Neural progenitor cell (in vitro differentiated cells): Measurements from ENCODE around the gene MTX3. TPM values are rescaled to one million over a fixed set of nuclear protein-coding genes. Genes with fewer than 3 reads are reported as not detected.

Source experiments
- DNase-seq: peaks from one replicate; pipeline ENCODE4 v3.0.0-alpha.2; 2016; ENCODE audit warnings: low spot score
- H2AFZ ChIP-seq: fragments of 200-600 bp; sonication (generic); replicated peaks from 2 replicates; pipeline ENCODE4 v1.6.1; 2016; ENCODE audit warnings: antibody characterized with exemption
- H3F3A ChIP-seq: fragments of 200-600 bp; sonication (generic); 2 replicates; pipeline ENCODE4 v1.6.1; 2016; ENCODE audit warnings: antibody characterized with exemption, low read depth
- H3K27ac ChIP-seq: fragments of 200-600 bp; sonication (generic); 2 replicates; pipeline ENCODE4 v1.5.1; 2016; ENCODE audit warnings: mild to moderate bottlenecking
- H3K27me3 ChIP-seq: fragments of 200-600 bp; sonication (generic); 2 replicates; pipeline ENCODE4 v1.6.1; 2016; ENCODE audit warnings: mild to moderate bottlenecking, moderate library complexity
- H3K36me3 ChIP-seq: fragments of 200-600 bp; sonication (generic); 2 replicates; pipeline ENCODE4 v1.5.1; 2016
- H3K4me1 ChIP-seq: fragments of 200-600 bp; sonication (generic); 2 replicates; pipeline ENCODE4 v1.6.1; 2016; ENCODE audit warnings: mixed run types
- H3K4me2 ChIP-seq: fragments of 200-600 bp; sonication (generic); 2 replicates; pipeline ENCODE4 v1.6.1; 2016
- H3K4me3 ChIP-seq: fragments of 200-600 bp; sonication (generic); 2 replicates; pipeline ENCODE4 v1.5.1; 2016
- H3K79me2 ChIP-seq: fragments of 200-600 bp; sonication (generic); 2 replicates; pipeline ENCODE4 v1.6.1; 2016; ENCODE audit warnings: low read depth
- H3K9ac ChIP-seq: fragments of 200-600 bp; sonication (generic); 2 replicates; pipeline ENCODE4 v1.6.1; 2016
- H3K9me3 ChIP-seq: fragments of 200-600 bp; sonication (generic); 2 replicates; pipeline ENCODE4 v1.5.1; 2016; ENCODE audit warnings: low read depth
- H4K20me1 ChIP-seq: fragments of 200-600 bp; sonication (generic); 2 replicates; pipeline ENCODE4 v1.6.1; 2016; ENCODE audit warnings: low read depth
- H3K27ac Mint-ChIP-seq: 3 replicates; pipeline ENCODE4 v1.8.0; 2021; ENCODE audit warnings: mixed read lengths
- H3K27me3 Mint-ChIP-seq: 2 replicates; pipeline ENCODE4 v1.8.0; 2022; ENCODE audit warnings: low read depth, mild to moderate bottlenecking, inconsistent platforms, moderate library complexity, mixed read lengths; ENCODE audit not compliant: insufficient read depth
- H3K36me3 Mint-ChIP-seq: 3 replicates; pipeline ENCODE4 v1.8.0; 2021; ENCODE audit warnings: mixed read lengths
- H3K4me1 Mint-ChIP-seq: 3 replicates; pipeline ENCODE4 v1.8.0; 2021; ENCODE audit warnings: mixed read lengths
- H3K4me3 Mint-ChIP-seq: 3 replicates; pipeline ENCODE4 v1.8.0; 2021; ENCODE audit warnings: mild to moderate bottlenecking, moderate library complexity, mixed read lengths
- H3K9me3 Mint-ChIP-seq: 3 replicates; pipeline ENCODE4 v1.8.0; 2020; ENCODE audit warnings: mixed read lengths
- CTCF ChIP-seq: fragments of 200-600 bp; sonication (generic); IDR thresholded peaks from 2 replicates; pipeline ENCODE4 v1.5.1; 2017; ENCODE audit warnings: antibody characterized with exemption, mild to moderate bottlenecking
- EZH2 ChIP-seq: fragments of 200-600 bp; sonication (generic); IDR thresholded peaks from 2 replicates; pipeline ENCODE4 v1.6.1; 2017; ENCODE audit warnings: antibody characterized with exemption, mild to moderate bottlenecking, moderate library complexity
- EZH2phosphoT487 ChIP-seq: fragments of 200-600 bp; sonication (generic); IDR thresholded peaks from 2 replicates; pipeline ENCODE4 v1.6.1; 2017; ENCODE audit warnings: antibody characterized with exemption
- total RNA-seq: library from RNA; depleted of rRNA; stranded (reverse); fragments of >200 nt; gene quantifications from 2 replicates; pipeline ENCODE4 v1.2.3, GENCODE V29; 2015; ENCODE audit warnings: low replicate concordance

The MTX3 gene
- total RNA-seq, 1 donor from 2014 or later = 64.0 TPM

- H3K79me2 ChIP-seq = no peaks in the 10 kb centered on the region
- no peaks in the 10 kb centered on the region for H3K36me3 Mint-ChIP-seq
These were observed 52.6 kb downstream of the MTX3 start for GRCh38 chr5:79938468-79938867.

GRCh38 chr5:79936646-79937216, 54.3 kb downstream of the MTX3 start:
- H3K36me3 Mint-ChIP-seq = no peaks in the 10 kb centered on the region
- no peaks in the 10 kb centered on the region for H3K36me3 ChIP-seq
- H3K4me3 ChIP-seq = no peak overlapping the region
- H3K4me2 ChIP-seq = no peak overlapping the region
- no peak for TF ChIP-seq EZH2phosphoT487
- TF ChIP-seq CTCF = no peak
- TF ChIP-seq EZH2 = no peak
- H3K9me3 ChIP-seq = no peaks in the 10 kb centered on the region
- H3K4me3 Mint-ChIP-seq = no peak overlapping the region
- no peaks in the 10 kb centered on the region for H3K27me3 ChIP-seq
- H3K27me3 Mint-ChIP-seq = no peaks in the 10 kb centered on the region
- no peaks in the 10 kb centered on the region for H4K20me1 ChIP-seq
- no peak for DNase-seq
- no peak overlapping the region for H3K27ac ChIP-seq
- no peak overlapping the region for H3K27ac Mint-ChIP-seq
- no peaks in the 10 kb centered on the region for H3K9me3 Mint-ChIP-seq
- H3K9ac ChIP-seq = no peak overlapping the region
- H3F3A ChIP-seq = peaks cover 8% of the 10 kb centered on the region
- H3K4me1 ChIP-seq = peaks cover 9% of the 10 kb centered on the region
- H3K4me1 Mint-ChIP-seq = no peaks in the 10 kb centered on the region
- no peaks in the 10 kb centered on the region for H3K79me2 ChIP-seq
- no peak overlapping the region for H2AFZ ChIP-seq

More at GRCh38 chr5:79938468-79938867, 52.6 kb downstream of the MTX3 start:
- Mint-ChIP-seq H3K27ac (no peak overlapping the region), H3K4me1 (no peaks in the 10 kb centered on the region), H3K4me3 (no peak overlapping the region), H3K9me3 (no peaks in the 10 kb centered on the region), H3K27me3 (peaks cover 2% of the 10 kb centered on the region)
- Histone ChIP-seq H3K27ac (no peak overlapping the region), H3K4me3 (no peak overlapping the region), H3K9ac (no peak overlapping the region), H3K27me3 (no peaks in the 10 kb centered on the region), H3F3A (peaks cover 8% of the 10 kb centered on the region), H3K9me3 (no peaks in the 10 kb centered on the region), H3K4me1 (peaks cover 9% of the 10 kb centered on the region), H4K20me1 (no peaks in the 10 kb centered on the region), H3K4me2 (no peak overlapping the region), H2AFZ (no peak overlapping the region), H3K36me3 (no peaks in the 10 kb centered on the region)
- TF ChIP-seq CTCF = no peak
- TF ChIP-seq EZH2phosphoT487 = no peak
- no peak for TF ChIP-seq EZH2
- DNase-seq = no peak

- Mint-ChIP-seq H3K27me3 (no peaks in the 10 kb centered on the region), H3K4me1 (no peaks in the 10 kb centered on the region), H3K9me3 (no peaks in the 10 kb centered on the region), H3K4me3 (no peak overlapping the region), H3K36me3 (no peaks in the 10 kb centered on the region), H3K27ac (no peak overlapping the region)
- no peak for DNase-seq
- Histone ChIP-seq H3K9me3 (no peaks in the 10 kb centered on the region), H3K9ac (no peak overlapping the region), H3K4me2 (no peak overlapping the region), H3K36me3 (no peaks in the 10 kb centered on the region), H3K79me2 (no peaks in the 10 kb centered on the region), H3K27ac (no peak overlapping the region), H4K20me1 (no peaks in the 10 kb centered on the region), H3K27me3 (no peaks in the 10 kb centered on the region), H3F3A (peaks cover 8% of the 10 kb centered on the region), H3K4me3 (no peak overlapping the region), H2AFZ (peak overlapping the region; percentile 48), H3K4me1 (peaks cover 9% of the 10 kb centered on the region)
- TF ChIP-seq EZH2phosphoT487 (no peak), CTCF (no peak), EZH2 (no peak)
These were observed 54.9 kb downstream of the MTX3 start for GRCh38 chr5:79936002-79936645.
